Cardiac muscle cell (in vitro differentiated cells and primary cell): ENCODE results near the gene PARD3. TPM values are rescaled to one million over a fixed set of nuclear protein-coding genes. Genes with fewer than 3 reads are reported as not detected.

ENCODE experiments used
- DNase-seq, 2 donors: peaks; one replicate each; pipeline versions ENCODE4 v3.0.0 to v3.0.0-alpha.2; 2010 to 2017; ENCODE audit warnings: low read depth in 1 of 2, low spot score in 1 of 2
- H3K27ac ChIP-seq: fragments of 200-600 bp; sonication (generic); 2 replicates; pipeline ENCODE4 v1.5.1; 2016
- H3K27me3 ChIP-seq: fragments of 200-600 bp; sonication (generic); 2 replicates; pipeline ENCODE4 v1.6.0; 2016; ENCODE audit warnings: control low read depth
- H3K36me3 ChIP-seq: fragments of 200-600 bp; sonication (generic); 2 replicates; pipeline ENCODE4 v1.5.1; 2016; ENCODE audit warnings: control low read depth
- H3K4me1 ChIP-seq: fragments of 200-600 bp; sonication (generic); 2 replicates; pipeline ENCODE4 v1.8.1; 2017; ENCODE audit warnings: low read depth, mild to moderate bottlenecking, mixed run types
- H3K4me3 ChIP-seq: fragments of 200-600 bp; sonication (generic); 2 replicates; pipeline ENCODE4 v1.5.1; 2016; ENCODE audit warnings: mild to moderate bottlenecking
- H3K9me3 ChIP-seq: fragments of 200-600 bp; sonication (generic); 2 replicates; pipeline ENCODE4 v1.5.1; 2017; ENCODE audit warnings: low read depth, mild to moderate bottlenecking, control low read depth
- polyA plus RNA-seq: library from polyadenylated mRNA; unstranded; fragments of >200 nt; fragmentation: Nextera tagmentation; extraction: Ambion mirVana; gene quantifications from 2 replicates; pipeline ENCODE4 v1.2.1, GENCODE V29; 2016
- total RNA-seq: library from RNA; depleted of rRNA; stranded (reverse); fragments of >200 nt; gene quantifications from 2 replicates; pipeline ENCODE4 v1.2.3, GENCODE V29; 2016
- TF ChIP-seq, protein P1 (sequence below): IDR thresholded peaks from 2 replicates; pipeline ENCODE4 v1.5.1; 2012; ENCODE audit warnings: low read depth, mild to moderate bottlenecking, low read length

Gene PARD3
- total and polyA plus RNA-seq, 2 experiments from 2014 or later = 36.5 to 64.8 TPM

DNA sequence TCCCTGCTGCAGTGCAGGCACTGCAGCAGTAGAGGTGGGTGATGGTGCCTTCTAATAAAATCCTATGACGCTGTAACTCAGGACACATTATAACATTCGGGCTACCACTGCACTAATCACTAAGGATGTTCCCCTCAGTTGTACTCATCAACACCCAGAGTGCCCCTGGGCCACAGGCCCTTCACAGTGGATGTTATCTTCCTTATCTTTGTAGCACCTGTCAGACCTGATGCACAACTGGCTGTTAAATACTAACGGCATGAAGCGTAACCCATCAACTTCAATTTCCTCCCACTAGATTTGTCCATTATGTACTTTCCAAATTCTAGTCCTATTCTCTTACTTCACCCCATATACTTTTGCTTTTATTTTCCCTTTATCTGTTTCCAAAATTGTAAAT lies 66.3 kb downstream of the PARD3 start:
- Histone ChIP-seq H3K27me3 (no peaks in the 10 kb centered on the region), H3K9me3 (no peaks in the 10 kb centered on the region), H3K27ac (no peak overlapping the region), H3K4me3 (no peak overlapping the region), H3K4me1 (peaks cover 8% of the 10 kb centered on the region), H3K36me3 (no peaks in the 10 kb centered on the region)
- TF ChIP-seq, protein P1, sequence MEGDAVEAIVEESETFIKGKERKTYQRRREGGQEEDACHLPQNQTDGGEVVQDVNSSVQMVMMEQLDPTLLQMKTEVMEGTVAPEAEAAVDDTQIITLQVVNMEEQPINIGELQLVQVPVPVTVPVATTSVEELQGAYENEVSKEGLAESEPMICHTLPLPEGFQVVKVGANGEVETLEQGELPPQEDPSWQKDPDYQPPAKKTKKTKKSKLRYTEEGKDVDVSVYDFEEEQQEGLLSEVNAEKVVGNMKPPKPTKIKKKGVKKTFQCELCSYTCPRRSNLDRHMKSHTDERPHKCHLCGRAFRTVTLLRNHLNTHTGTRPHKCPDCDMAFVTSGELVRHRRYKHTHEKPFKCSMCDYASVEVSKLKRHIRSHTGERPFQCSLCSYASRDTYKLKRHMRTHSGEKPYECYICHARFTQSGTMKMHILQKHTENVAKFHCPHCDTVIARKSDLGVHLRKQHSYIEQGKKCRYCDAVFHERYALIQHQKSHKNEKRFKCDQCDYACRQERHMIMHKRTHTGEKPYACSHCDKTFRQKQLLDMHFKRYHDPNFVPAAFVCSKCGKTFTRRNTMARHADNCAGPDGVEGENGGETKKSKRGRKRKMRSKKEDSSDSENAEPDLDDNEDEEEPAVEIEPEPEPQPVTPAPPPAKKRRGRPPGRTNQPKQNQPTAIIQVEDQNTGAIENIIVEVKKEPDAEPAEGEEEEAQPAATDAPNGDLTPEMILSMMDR = no peak
- DNase-seq = no peak

DNA sequence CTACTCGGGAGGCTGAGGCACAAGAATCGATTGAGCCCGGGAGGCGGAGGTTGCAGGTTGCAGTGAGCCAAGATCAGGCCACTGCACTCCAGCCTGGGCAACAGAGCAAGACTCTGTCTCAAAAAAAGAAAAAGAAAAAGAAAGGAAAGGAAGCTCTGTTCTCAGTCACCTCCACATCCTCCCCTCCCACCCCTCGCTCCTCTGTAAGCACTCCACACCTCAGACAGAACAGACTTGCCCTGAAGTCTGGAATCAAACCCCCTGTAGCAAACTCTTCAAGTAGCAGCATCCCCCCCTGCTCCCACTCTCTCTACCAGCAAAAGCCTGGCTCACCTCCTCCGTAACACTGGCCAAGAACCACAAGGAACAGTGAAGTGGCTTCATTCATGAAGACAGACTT lies 66.7 kb downstream of the PARD3 start:
- Histone ChIP-seq H3K36me3 (no peaks in the 10 kb centered on the region), H3K4me3 (no peak overlapping the region), H3K4me1 (peaks cover 8% of the 10 kb centered on the region), H3K27ac (no peak overlapping the region), H3K27me3 (no peaks in the 10 kb centered on the region), H3K9me3 (no peaks in the 10 kb centered on the region)
- TF ChIP-seq, protein P1 = no peak
- DNase-seq = no peak

DNA sequence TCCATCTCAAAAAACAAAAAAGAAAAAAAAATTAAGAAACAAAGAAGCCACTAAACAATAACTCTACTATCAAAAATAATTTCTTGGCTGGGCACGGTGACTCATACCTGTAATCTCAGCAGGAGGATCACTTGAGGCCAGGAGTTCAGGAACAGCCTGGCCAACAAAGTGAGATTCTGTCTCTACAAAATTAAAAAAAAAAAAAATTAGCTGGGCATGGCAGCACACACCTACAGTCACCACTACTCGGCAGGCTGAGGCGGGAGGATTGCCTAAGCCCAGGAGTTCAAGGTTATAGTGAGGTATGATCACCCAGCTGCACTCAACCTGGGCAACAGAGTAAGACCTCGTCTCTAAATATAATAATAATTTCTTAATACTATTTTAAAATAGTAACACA lies 69.0 kb downstream of the PARD3 start:
- Histone ChIP-seq H3K4me3 (no peak overlapping the region), H3K27ac (no peak overlapping the region), H3K27me3 (no peaks in the 10 kb centered on the region), H3K9me3 (no peaks in the 10 kb centered on the region), H3K36me3 (no peaks in the 10 kb centered on the region), H3K4me1 (peaks cover 8% of the 10 kb centered on the region)
- TF ChIP-seq, protein P1 = no peak
- no peak for DNase-seq

DNA sequence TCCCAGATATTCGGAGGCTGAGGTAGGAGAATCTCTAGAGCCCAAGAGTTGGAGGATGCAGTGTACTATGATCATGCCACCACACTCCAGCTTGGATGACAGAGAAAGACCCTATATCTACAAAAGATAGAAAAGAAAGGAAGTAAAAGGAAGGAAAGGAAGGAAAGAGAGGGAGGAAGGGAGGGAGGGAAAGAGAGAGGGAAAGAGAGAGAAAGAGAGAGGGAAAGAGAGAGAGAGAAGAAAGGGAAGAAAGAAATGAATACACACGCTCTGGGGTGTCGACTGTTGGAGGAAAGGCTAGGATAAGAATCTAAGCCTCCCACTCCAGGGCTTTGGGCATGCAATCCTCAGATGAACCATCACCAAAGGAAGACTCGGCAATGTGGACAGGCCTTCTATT lies 69.9 kb downstream of the PARD3 start:
- Histone ChIP-seq H3K27me3 (no peaks in the 10 kb centered on the region), H3K9me3 (no peaks in the 10 kb centered on the region), H3K4me3 (no peak overlapping the region), H3K36me3 (no peaks in the 10 kb centered on the region), H3K4me1 (peaks cover 16% of the 10 kb centered on the region), H3K27ac (no peak overlapping the region)
- TF ChIP-seq, protein P1 = no peak
- DNase-seq = no peak

DNA sequence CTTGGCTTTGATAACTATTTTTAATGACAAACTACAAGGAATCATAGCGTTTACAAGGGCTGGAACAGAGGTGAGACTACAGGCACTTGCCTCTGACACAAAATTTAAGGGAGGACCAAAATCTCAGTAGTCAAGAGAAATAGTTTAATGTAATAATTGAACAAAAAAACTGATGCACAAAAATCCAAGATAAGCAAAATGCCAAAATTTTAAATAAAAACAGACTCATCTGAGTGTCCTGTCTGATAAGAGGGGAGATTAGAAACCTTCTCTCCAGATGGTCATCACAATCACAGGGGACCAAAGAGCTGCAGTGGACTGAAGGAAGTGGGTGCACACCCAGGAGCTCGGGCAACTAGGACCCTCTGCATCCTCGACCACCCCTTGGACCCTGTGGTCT lies 70.5 kb downstream of the PARD3 start:
- Histone ChIP-seq H3K4me3 (no peak overlapping the region), H3K36me3 (no peaks in the 10 kb centered on the region), H3K9me3 (no peaks in the 10 kb centered on the region), H3K4me1 (peaks cover 19% of the 10 kb centered on the region), H3K27me3 (no peaks in the 10 kb centered on the region), H3K27ac (no peak overlapping the region)
- TF ChIP-seq, protein P1 = no peak
- no peak for DNase-seq

DNA sequence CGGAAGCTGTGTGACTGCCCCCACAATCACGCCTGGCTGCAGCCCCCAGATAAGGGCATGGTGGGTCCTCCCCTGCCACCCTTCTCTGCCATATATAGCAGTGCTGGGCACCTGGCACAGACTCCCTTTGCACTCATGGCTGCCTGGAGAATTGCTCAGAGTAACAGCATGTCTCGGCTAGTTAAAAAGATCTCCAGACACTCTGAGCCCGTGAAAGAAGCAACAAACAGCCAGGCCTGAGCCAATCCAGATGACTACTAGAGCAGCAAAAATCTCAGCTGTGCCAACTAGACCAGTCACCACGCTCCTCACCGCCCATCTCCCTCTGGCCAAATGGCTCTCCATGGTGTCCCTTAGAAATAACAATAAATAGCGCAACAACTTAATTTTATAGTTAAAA lies 71.3 kb downstream of the PARD3 start:
- peaks cover 23% of the 10 kb centered on the region for H3K4me1 ChIP-seq
- no peaks in the 10 kb centered on the region for H3K27me3 ChIP-seq
- TF ChIP-seq, protein P1 = no peak
- no peak for DNase-seq
- no peaks in the 10 kb centered on the region for H3K9me3 ChIP-seq
- peak overlapping the region; percentile 47 for H3K27ac ChIP-seq
- no peak overlapping the region for H3K4me3 ChIP-seq
- no peaks in the 10 kb centered on the region for H3K36me3 ChIP-seq
